Neural progenitor cell (in vitro differentiated cells): Measurements from ENCODE around the gene MLKL. TPM values are rescaled to one million over a fixed set of nuclear protein-coding genes. Genes with fewer than 3 reads are reported as not detected.

Source experiments
- DNase-seq: peaks from one replicate; pipeline ENCODE4 v3.0.0-alpha.2; 2016; ENCODE audit warnings: low spot score
- H2AFZ ChIP-seq: fragments of 200-600 bp; sonication (generic); replicated peaks from 2 replicates; pipeline ENCODE4 v1.6.1; 2016; ENCODE audit warnings: antibody characterized with exemption
- H3F3A ChIP-seq: fragments of 200-600 bp; sonication (generic); 2 replicates; pipeline ENCODE4 v1.6.1; 2016; ENCODE audit warnings: antibody characterized with exemption, low read depth
- H3K27ac ChIP-seq: fragments of 200-600 bp; sonication (generic); 2 replicates; pipeline ENCODE4 v1.5.1; 2016; ENCODE audit warnings: mild to moderate bottlenecking
- H3K27me3 ChIP-seq: fragments of 200-600 bp; sonication (generic); 2 replicates; pipeline ENCODE4 v1.6.1; 2016; ENCODE audit warnings: mild to moderate bottlenecking, moderate library complexity
- H3K36me3 ChIP-seq: fragments of 200-600 bp; sonication (generic); 2 replicates; pipeline ENCODE4 v1.5.1; 2016
- H3K4me1 ChIP-seq: fragments of 200-600 bp; sonication (generic); 2 replicates; pipeline ENCODE4 v1.6.1; 2016; ENCODE audit warnings: mixed run types
- H3K4me2 ChIP-seq: fragments of 200-600 bp; sonication (generic); 2 replicates; pipeline ENCODE4 v1.6.1; 2016
- H3K4me3 ChIP-seq: fragments of 200-600 bp; sonication (generic); 2 replicates; pipeline ENCODE4 v1.5.1; 2016
- H3K79me2 ChIP-seq: fragments of 200-600 bp; sonication (generic); 2 replicates; pipeline ENCODE4 v1.6.1; 2016; ENCODE audit warnings: low read depth
- H3K9ac ChIP-seq: fragments of 200-600 bp; sonication (generic); 2 replicates; pipeline ENCODE4 v1.6.1; 2016
- H3K9me3 ChIP-seq: fragments of 200-600 bp; sonication (generic); 2 replicates; pipeline ENCODE4 v1.5.1; 2016; ENCODE audit warnings: low read depth
- H4K20me1 ChIP-seq: fragments of 200-600 bp; sonication (generic); 2 replicates; pipeline ENCODE4 v1.6.1; 2016; ENCODE audit warnings: low read depth
- H3K27ac Mint-ChIP-seq: 3 replicates; pipeline ENCODE4 v1.8.0; 2021; ENCODE audit warnings: mixed read lengths
- H3K27me3 Mint-ChIP-seq: 2 replicates; pipeline ENCODE4 v1.8.0; 2022; ENCODE audit warnings: low read depth, mild to moderate bottlenecking, inconsistent platforms, moderate library complexity, mixed read lengths; ENCODE audit not compliant: insufficient read depth
- H3K36me3 Mint-ChIP-seq: 3 replicates; pipeline ENCODE4 v1.8.0; 2021; ENCODE audit warnings: mixed read lengths
- H3K4me1 Mint-ChIP-seq: 3 replicates; pipeline ENCODE4 v1.8.0; 2021; ENCODE audit warnings: mixed read lengths
- H3K4me3 Mint-ChIP-seq: 3 replicates; pipeline ENCODE4 v1.8.0; 2021; ENCODE audit warnings: mild to moderate bottlenecking, moderate library complexity, mixed read lengths
- H3K9me3 Mint-ChIP-seq: 3 replicates; pipeline ENCODE4 v1.8.0; 2020; ENCODE audit warnings: mixed read lengths
- CTCF ChIP-seq: fragments of 200-600 bp; sonication (generic); IDR thresholded peaks from 2 replicates; pipeline ENCODE4 v1.5.1; 2017; ENCODE audit warnings: antibody characterized with exemption, mild to moderate bottlenecking
- EZH2 ChIP-seq: fragments of 200-600 bp; sonication (generic); IDR thresholded peaks from 2 replicates; pipeline ENCODE4 v1.6.1; 2017; ENCODE audit warnings: antibody characterized with exemption, mild to moderate bottlenecking, moderate library complexity
- EZH2phosphoT487 ChIP-seq: fragments of 200-600 bp; sonication (generic); IDR thresholded peaks from 2 replicates; pipeline ENCODE4 v1.6.1; 2017; ENCODE audit warnings: antibody characterized with exemption
- total RNA-seq: library from RNA; depleted of rRNA; stranded (reverse); fragments of >200 nt; gene quantifications from 2 replicates; pipeline ENCODE4 v1.2.3, GENCODE V29; 2015; ENCODE audit warnings: low replicate concordance

MLKL gene
- total RNA-seq, 1 donor from 2014 or later: 0.04 TPM

GRCh38 chr16:74721716-74722115, 21.1 kb upstream of the MLKL start:
- H3K4me3 ChIP-seq: no peak overlapping the region
- no peak overlapping the region for H3K4me3 Mint-ChIP-seq
- no peak for DNase-seq

GRCh38 chr16:74720579-74720978, 19.9 kb upstream of the MLKL start:
- no peaks in the 10 kb centered on the region for H3K27me3 ChIP-seq
- H3F3A ChIP-seq: no peaks in the 10 kb centered on the region
- no peak overlapping the region for H2AFZ ChIP-seq
- no peak overlapping the region for H3K9ac ChIP-seq
- no peaks in the 10 kb centered on the region for H3K36me3 ChIP-seq
- H4K20me1 ChIP-seq: no peaks in the 10 kb centered on the region
- H3K79me2 ChIP-seq: no peaks in the 10 kb centered on the region
- no peak overlapping the region for H3K4me3 Mint-ChIP-seq
- no peaks in the 10 kb centered on the region for H3K4me1 ChIP-seq
- no peaks in the 10 kb centered on the region for H3K9me3 ChIP-seq
- peaks cover 9% of the 10 kb centered on the region for H3K4me1 Mint-ChIP-seq
- no peaks in the 10 kb centered on the region for H3K9me3 Mint-ChIP-seq
- DNase-seq: no peak
- no peak overlapping the region for H3K4me3 ChIP-seq
- no peak overlapping the region for H3K27ac ChIP-seq
- peaks cover 6% of the 10 kb centered on the region for H3K27me3 Mint-ChIP-seq
- H3K36me3 Mint-ChIP-seq: no peaks in the 10 kb centered on the region
- H3K4me2 ChIP-seq: no peak overlapping the region
- no peak overlapping the region for H3K27ac Mint-ChIP-seq
- TF ChIP-seq CTCF (no peak), EZH2 (no peak), EZH2phosphoT487 (no peak)

More at GRCh38 chr16:74721716-74722115, 21.1 kb upstream of the MLKL start:
- Histone ChIP-seq H3K79me2 (no peaks in the 10 kb centered on the region), H3K27ac (no peak overlapping the region), H3K9me3 (no peaks in the 10 kb centered on the region), H3K27me3 (no peaks in the 10 kb centered on the region), H4K20me1 (no peaks in the 10 kb centered on the region), H3F3A (no peaks in the 10 kb centered on the region), H2AFZ (no peak overlapping the region), H3K4me1 (no peaks in the 10 kb centered on the region), H3K36me3 (no peaks in the 10 kb centered on the region), H3K4me2 (no peak overlapping the region), H3K9ac (no peak overlapping the region)
- Mint-ChIP-seq H3K27ac (peak overlapping the region; percentile 76), H3K36me3 (no peaks in the 10 kb centered on the region), H3K9me3 (peaks cover 8% of the 10 kb centered on the region), H3K4me1 (peaks cover 9% of the 10 kb centered on the region), H3K27me3 (peaks cover 13% of the 10 kb centered on the region)
- TF ChIP-seq EZH2 (no peak), CTCF (no peak), EZH2phosphoT487 (no peak)

GRCh38 chr16:74718741-74719610, 18.3 kb upstream of the MLKL start:
- no peaks in the 10 kb centered on the region for H4K20me1 ChIP-seq
- H3K4me1 ChIP-seq: no peaks in the 10 kb centered on the region
- H3K27me3 ChIP-seq: no peaks in the 10 kb centered on the region
- Mint-ChIP-seq H3K9me3 (no peaks in the 10 kb centered on the region), H3K36me3 (no peaks in the 10 kb centered on the region), H3K4me1 (peaks cover 2% of the 10 kb centered on the region), H3K27me3 (peaks cover 4% of the 10 kb centered on the region), H3K27ac (no peak overlapping the region), H3K4me3 (no peak overlapping the region)
- no peak overlapping the region for H3K4me2 ChIP-seq
- H3K79me2 ChIP-seq: no peaks in the 10 kb centered on the region
- no peak overlapping the region for H3K27ac ChIP-seq
- DNase-seq: no peak
- H3K36me3 ChIP-seq: no peaks in the 10 kb centered on the region
- no peak overlapping the region for H3K4me3 ChIP-seq
- TF ChIP-seq EZH2phosphoT487 (no peak), CTCF (no peak), EZH2 (no peak)
- H3K9ac ChIP-seq: no peak overlapping the region
- H2AFZ ChIP-seq: no peak overlapping the region
- H3F3A ChIP-seq: no peaks in the 10 kb centered on the region
- no peaks in the 10 kb centered on the region for H3K9me3 ChIP-seq
